IPS DF 6.9 (cell line): ENCODE results near the gene SKAP1.
"Not testable (repeated sequence)": the region's sequence is repeated elsewhere in the genome, so short reads cannot be mapped to it uniquely, and the experiment has no call there.

Source experiments
- DNase-seq: peaks from one replicate; pipeline ENCODE4 v3.0.0-alpha.2; 2013; ENCODE audit warnings: low read depth, low spot score
- H3K27ac ChIP-seq: one replicate; pipeline ENCODE4 v1.5.1; 2013; ENCODE audit warnings: low read length, control low read depth
- H3K27me3 ChIP-seq: 2 replicates; pipeline ENCODE4 v1.6.1; 2013; ENCODE audit warnings: mild to moderate bottlenecking, low read length; ENCODE audit not compliant: control insufficient read depth, insufficient read depth
- H3K36me3 ChIP-seq: 2 replicates; pipeline ENCODE4 v1.6.1; 2013; ENCODE audit warnings: low read length; ENCODE audit not compliant: control insufficient read depth, insufficient read depth
- H3K4me1 ChIP-seq: 2 replicates; pipeline ENCODE4 v1.6.1; 2013; ENCODE audit warnings: low read length; ENCODE audit not compliant: control insufficient read depth, insufficient read depth
- H3K4me3 ChIP-seq: 2 replicates; pipeline ENCODE4 v1.5.1; 2013; ENCODE audit warnings: mild to moderate bottlenecking, low read length
- H3K9me3 ChIP-seq: 2 replicates; pipeline ENCODE4 v1.6.1; 2013; ENCODE audit warnings: low read length, inconsistent platforms; ENCODE audit not compliant: control insufficient read depth, insufficient read depth
- WGBS: extraction: QIAGEN DNeasy Blood & Tissue Kit; methylation state at CpG from one replicate; pipeline ENCODE4 v1.1.7; 2013; ENCODE audit warnings: mixed read lengths, missing lambda C conversion rate; ENCODE audit not compliant: insufficient read length, insufficient coverage; 5-methylcytosine and 5-hydroxymethylcytosine counted together

SKAP1 gene

DNA sequence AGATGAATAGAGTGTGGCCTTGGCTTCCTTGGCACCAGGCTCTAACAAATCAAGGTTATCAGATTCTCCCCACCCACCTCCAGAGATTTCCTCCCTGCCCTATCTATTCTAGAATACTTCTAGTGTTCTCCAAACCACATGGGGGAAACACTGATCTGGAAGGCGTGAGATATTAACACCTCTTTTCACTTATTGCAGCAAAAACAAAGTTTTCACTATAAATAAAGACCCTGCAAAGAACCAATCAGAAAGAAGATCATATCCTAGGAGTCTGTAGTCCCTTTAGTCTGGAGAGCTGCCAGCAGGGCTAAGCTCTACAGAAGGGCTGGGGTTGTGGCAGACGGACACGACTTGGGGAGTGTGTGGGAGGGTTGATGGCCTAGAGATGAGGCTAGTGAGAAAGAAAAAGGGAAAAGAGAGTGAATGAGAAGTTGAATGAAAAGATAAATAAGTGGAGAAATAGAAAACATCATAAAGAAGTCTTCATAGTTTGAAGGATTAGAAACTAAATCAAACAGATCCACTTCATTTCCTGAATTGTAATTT is 8.6 kb upstream of the SKAP1 start:
- H3K36me3 ChIP-seq: no peaks in the 10 kb centered on the region
- no peaks in the 10 kb centered on the region for H3K27me3 ChIP-seq
- no peak overlapping the region for H3K4me3 ChIP-seq
- H3K9me3 ChIP-seq: no peaks in the 10 kb centered on the region
- no CpG with 5 or more reads among the region's 3 CpGs for WGBS
- H3K27ac ChIP-seq: no peak overlapping the region
- H3K4me1 ChIP-seq: no peaks in the 10 kb centered on the region
- DNase-seq: no peak

GRCh38 chr17:48433896-48434295 is 3.9 kb upstream of the SKAP1 start:
- Histone ChIP-seq H3K4me3 (no peak overlapping the region), H3K27me3 (peaks cover 12% of the 10 kb centered on the region; the same call in 1 of the 2 replicates), H3K27ac (no peak overlapping the region), H3K36me3 (no peaks in the 10 kb centered on the region), H3K4me1 (no peaks in the 10 kb centered on the region), H3K9me3 (no peaks in the 10 kb centered on the region)
- WGBS: no CpG with 5 or more reads among the region's 6 CpGs
- DNase-seq: no peak

GRCh38 chr17:48432820-48433775 is 3.1 kb upstream of the SKAP1 start:
- Histone ChIP-seq H3K27ac (no peak overlapping the region), H3K27me3 (peaks cover 12% of the 10 kb centered on the region; the same call in 1 of the 2 replicates), H3K9me3 (no peaks in the 10 kb centered on the region), H3K36me3 (no peaks in the 10 kb centered on the region), H3K4me3 (no peak overlapping the region), H3K4me1 (no peaks in the 10 kb centered on the region)
- no peak for DNase-seq
- WGBS: no CpG with 5 or more reads among the region's 11 CpGs

GRCh38 chr17:48429156-48429555 is 858 bp downstream of the SKAP1 start:
- H3K4me3 ChIP-seq: no peak overlapping the region
- no CpG with 5 or more reads among the region's 8 CpGs for WGBS

DNA sequence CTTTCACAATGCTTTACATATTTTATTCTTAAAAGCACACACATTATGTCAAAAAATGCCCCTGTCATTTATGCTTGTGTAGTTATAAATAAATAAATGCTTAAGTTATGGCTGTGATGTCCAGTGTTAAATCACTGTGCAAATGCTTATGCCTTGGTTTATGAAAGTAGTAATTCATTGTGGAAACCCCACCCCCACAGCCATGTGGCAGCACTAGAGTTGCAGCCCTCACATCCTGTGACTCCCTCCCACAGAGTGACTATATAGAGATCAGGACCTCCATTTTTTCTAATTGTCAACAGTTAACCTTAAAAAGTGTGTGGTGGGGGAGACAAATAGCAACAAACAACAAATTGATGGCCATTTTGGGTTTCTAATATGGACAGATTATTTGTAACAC is 2.4 kb downstream of the SKAP1 start:
- Histone ChIP-seq H3K4me3 (no peak overlapping the region), H3K27me3 (peaks cover 12% of the 10 kb centered on the region; the same call in 1 of the 2 replicates), H3K4me1 (no peaks in the 10 kb centered on the region), H3K9me3 (no peaks in the 10 kb centered on the region), H3K36me3 (no peaks in the 10 kb centered on the region), H3K27ac (no peak overlapping the region)
- no peak for DNase-seq

More at GRCh38 chr17:48429156-48429555, 858 bp downstream of the SKAP1 start:
- H3K4me1 ChIP-seq: no peaks in the 10 kb centered on the region
- H3K36me3 ChIP-seq: no peaks in the 10 kb centered on the region
- DNase-seq: no peak
- H3K27me3 ChIP-seq: peaks cover 12% of the 10 kb centered on the region; the same call in 1 of the 2 replicates
- H3K27ac ChIP-seq: no peak overlapping the region
- no peaks in the 10 kb centered on the region for H3K9me3 ChIP-seq

- Histone ChIP-seq H3K36me3 (no peaks in the 10 kb centered on the region), H3K4me1 (no peaks in the 10 kb centered on the region), H3K27ac (no peak overlapping the region), H3K9me3 (no peaks in the 10 kb centered on the region), H3K27me3 (peaks cover 12% of the 10 kb centered on the region; the same call in 1 of the 2 replicates), H3K4me3 (no peak overlapping the region)
- DNase-seq: no peak
- WGBS: no CpG with 5 or more reads among the region's 4 CpGs
Observed at GRCh38 chr17:48426761-48427500, 3.1 kb downstream of the SKAP1 start.

DNA sequence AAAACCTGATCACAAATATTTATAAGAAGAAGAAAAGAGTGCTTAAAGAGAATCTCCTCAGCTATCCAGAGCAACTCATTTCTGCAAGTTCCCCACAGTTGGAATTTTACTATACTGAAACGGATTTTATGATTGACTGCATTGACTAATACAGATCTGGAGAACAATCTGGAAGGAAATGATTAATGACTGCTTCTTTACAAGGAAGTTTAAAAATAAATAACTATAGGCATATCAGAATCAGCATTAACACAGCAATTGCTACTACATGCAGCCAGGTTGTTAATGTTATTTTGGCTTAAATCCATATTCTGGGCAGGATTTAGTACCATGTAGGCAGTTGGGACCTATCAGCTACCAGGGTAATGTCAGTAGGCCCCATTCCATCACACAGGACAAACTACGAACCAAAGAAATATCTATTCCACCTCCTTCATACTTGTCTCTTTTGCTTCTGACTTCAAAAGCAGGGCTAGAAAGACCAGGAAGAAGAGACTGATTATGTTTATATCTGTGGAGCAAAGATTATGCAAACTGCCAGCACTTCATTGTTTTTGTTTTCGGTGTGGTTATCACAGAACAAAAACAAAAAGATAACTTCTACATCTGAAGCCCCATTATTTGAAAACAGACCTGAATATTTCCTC is 3.9 kb downstream of the SKAP1 start:
- no peaks in the 10 kb centered on the region for H3K9me3 ChIP-seq
- no peaks in the 10 kb centered on the region for H3K4me1 ChIP-seq
- peaks cover 7% of the 10 kb centered on the region; the same call in 1 of the 2 replicates for H3K27me3 ChIP-seq
- DNase-seq: no peak
- no peak overlapping the region for H3K4me3 ChIP-seq
- no peak overlapping the region for H3K27ac ChIP-seq
- H3K36me3 ChIP-seq: no peaks in the 10 kb centered on the region
- no CpG with 5 or more reads among the region's 3 CpGs for WGBS

GRCh38 chr17:48422060-48422459 is 8.0 kb downstream of the SKAP1 start:
- H3K27ac ChIP-seq, H3K4me1 ChIP-seq, H3K36me3 ChIP-seq, DNase-seq, H3K4me3 ChIP-seq, H3K9me3 ChIP-seq, H3K27me3 ChIP-seq: not testable (repeated sequence)
- no CpG with 5 or more reads among the region's 3 CpGs for WGBS

DNA sequence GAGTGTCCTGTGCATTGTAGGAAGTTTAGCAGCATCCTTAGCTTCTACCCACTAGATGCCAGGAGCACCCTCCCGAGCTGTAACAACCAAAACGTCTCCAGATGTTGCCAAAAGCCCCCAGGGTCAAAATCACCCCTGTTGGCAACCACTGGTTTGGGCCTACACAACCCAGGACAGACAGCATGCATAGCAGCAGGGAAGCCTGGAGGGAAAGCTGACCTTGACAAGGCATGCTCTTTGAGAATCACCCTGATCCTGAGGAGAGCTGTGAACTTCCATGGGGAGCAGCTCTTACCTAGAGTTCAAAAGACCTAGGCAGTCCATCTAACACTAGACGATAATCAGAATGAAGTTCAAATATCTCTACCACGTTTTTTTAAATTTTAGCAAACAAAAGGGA is 9.2 kb downstream of the SKAP1 start:
- Histone ChIP-seq H3K4me3 (no peak overlapping the region), H3K9me3 (no peaks in the 10 kb centered on the region), H3K4me1 (0 out of 2 replicates have a peak, but pooled peaks cover 2% of the 10 kb centered on the region), H3K27me3 (no peaks in the 10 kb centered on the region), H3K36me3 (no peaks in the 10 kb centered on the region), H3K27ac (no peak overlapping the region)
- no CpG with 5 or more reads among the region's 4 CpGs for WGBS
- DNase-seq: no peak

DNA sequence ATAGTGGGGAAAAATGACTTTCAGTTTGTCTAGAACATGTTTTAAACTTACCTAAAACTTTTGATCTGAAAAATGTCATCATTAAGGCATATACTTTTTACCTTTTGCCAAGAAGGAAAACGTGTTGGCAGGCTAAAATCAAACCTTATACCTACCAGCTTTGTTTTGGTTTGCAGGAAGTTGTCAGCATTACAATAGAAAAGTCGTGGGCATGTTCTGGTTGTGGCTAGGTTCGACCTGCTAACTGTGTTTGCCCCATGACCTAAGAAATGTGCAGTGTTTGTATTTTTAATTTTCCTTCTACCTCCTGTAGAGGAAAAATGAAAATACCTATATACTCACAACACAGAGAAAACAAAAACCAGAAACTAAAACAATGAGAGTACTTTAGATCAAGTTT is 13.0 kb downstream of the SKAP1 start:
- H3K4me1 ChIP-seq: 0 out of 2 replicates have a peak, but pooled peaks cover 2% of the 10 kb centered on the region
- H3K9me3 ChIP-seq: no peaks in the 10 kb centered on the region
- H3K36me3 ChIP-seq: no peaks in the 10 kb centered on the region
- no peak for DNase-seq
- no CpG with 5 or more reads among the region's 3 CpGs for WGBS
- H3K27me3 ChIP-seq: no peaks in the 10 kb centered on the region
- no peak overlapping the region for H3K4me3 ChIP-seq
- H3K27ac ChIP-seq: no peak overlapping the region
